Effector memory CD4-positive, alpha-beta T cell (primary cell): ENCODE measurements around the gene MAG.

Experiments used
- DNase-seq, 3 donors: peaks; one replicate each; pipeline ENCODE4 v3.0.0-alpha.2; 2020
- H3K27ac ChIP-seq: 2 replicates; pipeline ENCODE4 v1.7.0; 2013; ENCODE audit warnings: mild to moderate bottlenecking, low read length, moderate library complexity; ENCODE audit not compliant: insufficient read depth, poor library complexity, severe bottlenecking
- H3K27me3 ChIP-seq: replicated peaks from 2 replicates; pipeline ENCODE4 v1.7.0; 2013; ENCODE audit warnings: mild to moderate bottlenecking, low read length; ENCODE audit not compliant: insufficient read depth, control insufficient read depth, poor library complexity, severe bottlenecking
- H3K36me3 ChIP-seq: 2 replicates; pipeline ENCODE4 v1.7.0; 2013; ENCODE audit warnings: mild to moderate bottlenecking, low read length, moderate library complexity; ENCODE audit not compliant: control insufficient read depth, insufficient read depth
- H3K4me1 ChIP-seq: 2 replicates; pipeline ENCODE4 v1.7.0; 2013; ENCODE audit warnings: low read length, mild to moderate bottlenecking; ENCODE audit not compliant: control insufficient read depth, insufficient read depth, poor library complexity, severe bottlenecking
- H3K4me3 ChIP-seq: 2 replicates; pipeline ENCODE4 v1.7.0; 2013; ENCODE audit warnings: low read length, low read depth, mild to moderate bottlenecking; ENCODE audit not compliant: insufficient read depth, poor library complexity, severe bottlenecking
- H3K9me3 ChIP-seq: 2 replicates; pipeline ENCODE4 v1.7.0; 2013; ENCODE audit warnings: mild to moderate bottlenecking, low read length, moderate library complexity; ENCODE audit not compliant: control insufficient read depth

MAG gene

GRCh38 chr19:35316560-35316959, 24.6 kb downstream of the MAG start:
- DNase-seq: no peak
- no peak overlapping the region for H3K4me3 ChIP-seq
- H3K4me1 ChIP-seq: peaks cover 5% of the 10 kb centered on the region
- no peaks in the 10 kb centered on the region for H3K36me3 ChIP-seq
- H3K9me3 ChIP-seq: no peaks in the 10 kb centered on the region
- no peaks in the 10 kb centered on the region for H3K27me3 ChIP-seq
- H3K27ac ChIP-seq: no peak overlapping the region

GRCh38 chr19:35317464-35318043, 25.6 kb downstream of the MAG start:
- Histone ChIP-seq H3K27ac (no peak overlapping the region), H3K4me1 (peaks cover 5% of the 10 kb centered on the region), H3K9me3 (no peaks in the 10 kb centered on the region), H3K27me3 (no peaks in the 10 kb centered on the region), H3K36me3 (no peaks in the 10 kb centered on the region), H3K4me3 (no peak overlapping the region)
- no peak for DNase-seq

- Histone ChIP-seq H3K4me1 (peaks cover 5% of the 10 kb centered on the region), H3K27me3 (no peaks in the 10 kb centered on the region), H3K9me3 (no peaks in the 10 kb centered on the region), H3K4me3 (no peak overlapping the region), H3K36me3 (no peaks in the 10 kb centered on the region), H3K27ac (no peak overlapping the region)
- DNase-seq: no peak
These were observed 26.9 kb downstream of the MAG start for GRCh38 chr19:35318679-35319448.

- Histone ChIP-seq H3K4me1 (peaks cover 5% of the 10 kb centered on the region), H3K4me3 (no peak overlapping the region), H3K9me3 (no peaks in the 10 kb centered on the region), H3K27me3 (no peaks in the 10 kb centered on the region), H3K27ac (no peak overlapping the region), H3K36me3 (no peaks in the 10 kb centered on the region)
- no peak for DNase-seq
These were observed 28.2 kb downstream of the MAG start for GRCh38 chr19:35320065-35320713.

- H3K9me3 ChIP-seq: no peaks in the 10 kb centered on the region
- H3K4me1 ChIP-seq: peaks cover 5% of the 10 kb centered on the region
- no peak for DNase-seq
- no peaks in the 10 kb centered on the region for H3K27me3 ChIP-seq
- H3K27ac ChIP-seq: no peak overlapping the region
- no peak overlapping the region for H3K4me3 ChIP-seq
- no peaks in the 10 kb centered on the region for H3K36me3 ChIP-seq
These were observed 29.3 kb downstream of the MAG start for GRCh38 chr19:35321291-35321690.

- Histone ChIP-seq H3K27ac (no peak overlapping the region), H3K27me3 (no peaks in the 10 kb centered on the region), H3K4me1 (peaks cover 5% of the 10 kb centered on the region), H3K9me3 (no peaks in the 10 kb centered on the region), H3K36me3 (no peaks in the 10 kb centered on the region), H3K4me3 (no peak overlapping the region)
- DNase-seq: no peak
These were observed 30.1 kb downstream of the MAG start for GRCh38 chr19:35322014-35322413.

- no peaks in the 10 kb centered on the region for H3K27me3 ChIP-seq
- DNase-seq: no peak
- no peaks in the 10 kb centered on the region for H3K4me1 ChIP-seq
- no peak overlapping the region for H3K27ac ChIP-seq
- H3K36me3 ChIP-seq: no peaks in the 10 kb centered on the region
- H3K4me3 ChIP-seq: no peak overlapping the region
- no peaks in the 10 kb centered on the region for H3K9me3 ChIP-seq
These were observed 35.7 kb downstream of the MAG start for GRCh38 chr19:35327642-35328041.

GRCh38 chr19:35328851-35329285, 36.9 kb downstream of the MAG start, which contains the start of gene CD22:
Gene CD22 (plus strand): TSS chr19:35329187. CDS start chr19:35332041, 2,854 bp downstream.
- H3K36me3 ChIP-seq: no peaks in the 10 kb centered on the region
- no peak within 1 kb of the TSS for H3K4me3 ChIP-seq
- H3K27ac ChIP-seq: no peak within 1 kb of the TSS
- DNase-seq: no peak
- no peaks in the 10 kb centered on the region for H3K27me3 ChIP-seq
- H3K9me3 ChIP-seq: no peaks in the 10 kb centered on the region
- H3K4me1 ChIP-seq: no peaks in the 10 kb centered on the region

- no peak for DNase-seq
- H3K4me3 ChIP-seq: no peak overlapping the region
- no peak overlapping the region for H3K27ac ChIP-seq
These were observed 37.4 kb downstream of the MAG start for GRCh38 chr19:35329323-35329722.

GRCh38 chr19:35330475-35330874, 38.5 kb downstream of the MAG start:
- Histone ChIP-seq H3K9me3 (no peaks in the 10 kb centered on the region), H3K36me3 (no peaks in the 10 kb centered on the region), H3K27ac (no peak overlapping the region), H3K4me3 (no peak overlapping the region), H3K27me3 (no peaks in the 10 kb centered on the region), H3K4me1 (no peaks in the 10 kb centered on the region)
- DNase-seq: no peak

More at GRCh38 chr19:35329323-35329722, 37.4 kb downstream of the MAG start:
- Histone ChIP-seq H3K9me3 (no peaks in the 10 kb centered on the region), H3K36me3 (no peaks in the 10 kb centered on the region), H3K4me1 (no peaks in the 10 kb centered on the region), H3K27me3 (no peaks in the 10 kb centered on the region)
